ENCODE measurements around the gene WNT8A. TPM values are rescaled to one million over a fixed set of nuclear protein-coding genes. Genes with fewer than 3 reads are reported as not detected.
"Not testable (repeated sequence)": the region's sequence is repeated elsewhere in the genome, so short reads cannot be mapped to it uniquely, and the experiment has no call there.

The WNT8A gene
- total and polyA plus RNA-seq, 2 donors from 2014 or later, result not detected

DNA sequence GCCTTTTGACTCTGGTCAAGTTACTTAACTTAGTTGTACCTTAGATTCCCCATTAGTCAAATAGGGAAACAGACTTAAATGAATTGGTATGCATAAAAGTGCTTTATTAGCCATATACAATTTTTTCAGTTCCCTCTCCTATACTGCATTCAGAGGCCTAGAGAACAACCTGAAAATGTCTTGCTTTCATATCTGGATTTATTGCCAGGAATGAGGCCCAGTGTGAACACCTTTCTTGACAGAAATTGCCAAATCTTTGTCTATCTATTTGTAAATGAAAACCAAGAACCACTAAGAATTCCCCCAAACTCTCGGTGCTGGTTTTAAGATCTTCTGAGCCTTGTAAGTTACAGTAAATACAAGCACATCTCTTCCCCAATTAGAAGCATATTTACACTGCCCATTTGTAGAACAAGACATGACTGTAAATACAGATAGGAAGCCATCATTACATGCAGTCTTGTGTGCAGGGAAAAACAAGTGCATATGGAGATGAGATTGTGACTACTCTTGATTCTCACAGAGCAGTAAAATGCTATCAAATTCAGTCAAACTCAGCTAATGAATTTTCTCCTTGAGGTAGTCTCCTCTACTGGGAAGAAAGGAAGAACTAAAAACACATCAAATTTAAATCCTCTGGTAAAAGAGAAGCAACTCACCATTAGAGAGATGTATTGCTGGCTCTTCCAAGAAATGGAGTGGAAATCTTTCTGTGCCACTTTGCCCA is 45.8 kb upstream of the WNT8A start:
- FAIRE-seq, result no peak
- intact Hi-C loops (cut with DNase I), result loop anchor here (10.0 kb wide), 1 partner anchor 263 kb away; no protein-coding TSS in a partner anchor
- TF ChIP-seq, protein P1, sequence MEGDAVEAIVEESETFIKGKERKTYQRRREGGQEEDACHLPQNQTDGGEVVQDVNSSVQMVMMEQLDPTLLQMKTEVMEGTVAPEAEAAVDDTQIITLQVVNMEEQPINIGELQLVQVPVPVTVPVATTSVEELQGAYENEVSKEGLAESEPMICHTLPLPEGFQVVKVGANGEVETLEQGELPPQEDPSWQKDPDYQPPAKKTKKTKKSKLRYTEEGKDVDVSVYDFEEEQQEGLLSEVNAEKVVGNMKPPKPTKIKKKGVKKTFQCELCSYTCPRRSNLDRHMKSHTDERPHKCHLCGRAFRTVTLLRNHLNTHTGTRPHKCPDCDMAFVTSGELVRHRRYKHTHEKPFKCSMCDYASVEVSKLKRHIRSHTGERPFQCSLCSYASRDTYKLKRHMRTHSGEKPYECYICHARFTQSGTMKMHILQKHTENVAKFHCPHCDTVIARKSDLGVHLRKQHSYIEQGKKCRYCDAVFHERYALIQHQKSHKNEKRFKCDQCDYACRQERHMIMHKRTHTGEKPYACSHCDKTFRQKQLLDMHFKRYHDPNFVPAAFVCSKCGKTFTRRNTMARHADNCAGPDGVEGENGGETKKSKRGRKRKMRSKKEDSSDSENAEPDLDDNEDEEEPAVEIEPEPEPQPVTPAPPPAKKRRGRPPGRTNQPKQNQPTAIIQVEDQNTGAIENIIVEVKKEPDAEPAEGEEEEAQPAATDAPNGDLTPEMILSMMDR (IDR thresholded peaks at IDR 0.05; ENCODE audit: borderline replicate concordance, extremely low read depth, insufficient read depth), result no peak

DNA sequence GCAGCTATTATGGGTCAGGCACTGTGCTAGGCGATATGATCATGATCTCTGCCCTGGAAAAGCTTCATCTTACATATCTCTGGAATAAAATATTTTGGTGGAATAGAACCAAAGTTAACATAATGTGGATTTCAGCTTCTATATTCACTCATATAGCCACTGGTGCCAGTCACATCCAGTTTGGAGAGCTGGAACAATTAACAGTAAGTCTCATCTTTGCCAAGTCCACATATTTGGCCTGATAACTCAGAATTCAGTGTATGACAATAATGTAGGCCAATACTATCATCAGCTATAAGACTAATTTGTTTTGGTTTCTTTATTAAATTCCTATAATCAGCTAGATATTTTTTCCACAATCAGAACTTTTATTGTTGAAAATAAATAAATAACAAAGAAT is 45.0 kb upstream of the WNT8A start:
- DNase-seq (no peak), FAIRE-seq (no peak)
- intact Hi-C loops (cut with DNase I), result loop anchor here (10.0 kb wide), 1 partner anchor 264 kb away; no protein-coding TSS in a partner anchor
- H3K36me3 ChIP-seq (ENCODE audit: control insufficient read depth in 2 of 3, insufficient read depth in 3 of 3, low read length in 3 of 3), result no peaks in the 10 kb centered on the region
- H3K9ac ChIP-seq (ENCODE audit: low read length in 3 of 3), result no peak overlapping the region
- TF ChIP-seq, protein P1 (IDR thresholded peaks at IDR 0.05; ENCODE audit: borderline replicate concordance, extremely low read depth, insufficient read depth), result no peak
- no peak overlapping the region for H3K4me3 ChIP-seq (ENCODE audit: low read length in 3 of 3)
- H3K9me3 ChIP-seq (ENCODE audit: control insufficient read depth in 2 of 3, insufficient read depth in 1 of 3, low read length in 3 of 3), result no peaks in the 10 kb centered on the region
- no peak overlapping the region for H3K27ac ChIP-seq (ENCODE audit: low read depth in 2 of 2, low read length in 2 of 2)
- no peaks in the 10 kb centered on the region for H3K27me3 ChIP-seq (ENCODE audit: control insufficient read depth, insufficient read depth, low read length)
- H3K4me1 ChIP-seq (ENCODE audit: control insufficient read depth in 2 of 3, insufficient read depth in 2 of 3, low read depth in 1 of 3, low read length in 3 of 3), result peaks cover 0 to 3% (median 0%) of the 10 kb centered on the region in 3 donors

More for the DNA sequence above, 45.8 kb upstream of the WNT8A start:
- DNase-seq, result no peak
- no peak overlapping the region for H3K4me3 ChIP-seq (ENCODE audit: low read length in 3 of 3)
- H3K27me3 ChIP-seq (ENCODE audit: control insufficient read depth, insufficient read depth, low read length), result no peaks in the 10 kb centered on the region
- H3K27ac ChIP-seq (ENCODE audit: low read depth in 2 of 2, low read length in 2 of 2), result no peak overlapping the region
- no peak overlapping the region for H3K9ac ChIP-seq (ENCODE audit: low read length in 3 of 3)
- H3K9me3 ChIP-seq (ENCODE audit: control insufficient read depth in 2 of 3, insufficient read depth in 1 of 3, low read length in 3 of 3), result no peaks in the 10 kb centered on the region
- H3K4me1 ChIP-seq (ENCODE audit: control insufficient read depth in 2 of 3, insufficient read depth in 2 of 3, low read depth in 1 of 3, low read length in 3 of 3), result peaks cover 0 to 7% (median 0%) of the 10 kb centered on the region in 3 donors
- H3K36me3 ChIP-seq (ENCODE audit: control insufficient read depth in 2 of 3, insufficient read depth in 3 of 3, low read length in 3 of 3), result no peaks in the 10 kb centered on the region

- H3K9me3 ChIP-seq (ENCODE audit: control insufficient read depth in 2 of 3, insufficient read depth in 1 of 3, low read length in 3 of 3); H3K27me3 ChIP-seq (ENCODE audit: control insufficient read depth, insufficient read depth, low read length); H3K9ac ChIP-seq (ENCODE audit: low read length in 3 of 3); H3K36me3 ChIP-seq (ENCODE audit: control insufficient read depth in 2 of 3, insufficient read depth in 3 of 3, low read length in 3 of 3); DNase-seq; H3K4me3 ChIP-seq (ENCODE audit: low read length in 3 of 3); intact Hi-C loops (cut with DNase I); FAIRE-seq; H3K4me1 ChIP-seq (ENCODE audit: control insufficient read depth in 2 of 3, insufficient read depth in 2 of 3, low read depth in 1 of 3, low read length in 3 of 3); H3K27ac ChIP-seq (ENCODE audit: low read depth in 2 of 2, low read length in 2 of 2): not testable (repeated sequence)
These were observed 38.5 kb upstream of the WNT8A start for GRCh38 chr5:138045283-138045682.

GRCh38 chr5:138051441-138052296 is 32.2 kb upstream of the WNT8A start:
- Histone ChIP-seq H3K4me1 (ENCODE audit: control insufficient read depth in 2 of 3, insufficient read depth in 2 of 3, low read depth in 1 of 3, low read length in 3 of 3) (no peaks in the 10 kb centered on the region), H3K27ac (ENCODE audit: low read depth in 2 of 2, low read length in 2 of 2) (no peak overlapping the region), H3K4me3 (ENCODE audit: low read length in 3 of 3) (no peak overlapping the region), H3K9me3 (ENCODE audit: control insufficient read depth in 2 of 3, insufficient read depth in 1 of 3, low read length in 3 of 3) (no peaks in the 10 kb centered on the region), H3K27me3 (ENCODE audit: control insufficient read depth, insufficient read depth, low read length) (no peaks in the 10 kb centered on the region), H3K9ac (ENCODE audit: low read length in 3 of 3) (no peak overlapping the region), H3K36me3 (ENCODE audit: control insufficient read depth in 2 of 3, insufficient read depth in 3 of 3, low read length in 3 of 3) (no peaks in the 10 kb centered on the region)
- intact Hi-C loops (cut with DNase I), result no loop called here
- TF ChIP-seq, protein P1 (IDR thresholded peaks at IDR 0.05; ENCODE audit: borderline replicate concordance, extremely low read depth, insufficient read depth), result no peak
- DNase-seq (no peak), FAIRE-seq (no peak)

- H3K27me3 ChIP-seq (ENCODE audit: control insufficient read depth, insufficient read depth, low read length); FAIRE-seq; H3K9ac ChIP-seq (ENCODE audit: low read length in 3 of 3); intact Hi-C loops (cut with DNase I); H3K4me1 ChIP-seq (ENCODE audit: control insufficient read depth in 2 of 3, insufficient read depth in 2 of 3, low read depth in 1 of 3, low read length in 3 of 3); H3K36me3 ChIP-seq (ENCODE audit: control insufficient read depth in 2 of 3, insufficient read depth in 3 of 3, low read length in 3 of 3); H3K9me3 ChIP-seq (ENCODE audit: control insufficient read depth in 2 of 3, insufficient read depth in 1 of 3, low read length in 3 of 3); H3K4me3 ChIP-seq (ENCODE audit: low read length in 3 of 3); H3K27ac ChIP-seq (ENCODE audit: low read depth in 2 of 2, low read length in 2 of 2); DNase-seq: not testable (repeated sequence)
These were observed 31.1 kb upstream of the WNT8A start for GRCh38 chr5:138052718-138053117.
